ENCODE measurements around the gene ZSCAN5C.
"Not testable (repeated sequence)": the region's sequence is repeated elsewhere in the genome, so short reads cannot be mapped to it uniquely, and the experiment has no call there.

ZSCAN5C gene

DNA sequence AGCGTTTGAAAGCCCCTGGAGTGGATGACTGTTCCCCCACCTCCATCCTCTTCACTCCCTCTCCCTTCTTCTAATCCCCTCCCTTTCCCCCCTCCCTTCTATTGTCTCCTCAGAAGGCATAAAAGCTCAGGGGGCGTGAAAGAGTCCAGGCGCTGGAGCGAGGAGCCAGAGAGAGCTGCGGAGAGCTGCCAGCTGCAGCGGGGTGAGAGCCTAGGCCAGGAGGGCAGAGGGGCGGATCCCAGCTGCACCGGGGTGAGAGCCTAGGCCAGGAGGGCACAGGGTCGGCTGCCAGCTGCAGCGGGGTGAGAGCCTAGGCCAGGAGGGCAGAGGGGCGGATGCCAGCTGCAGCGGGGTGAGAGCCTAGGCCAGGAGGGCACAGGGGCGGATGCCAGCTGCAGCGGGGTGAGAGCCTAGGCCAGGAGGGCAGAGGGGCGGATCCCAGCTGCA lies 26.2 kb upstream of the ZSCAN5C start, which contains the start of gene GALP:
Gene GALP, plus strand, starts transcription at position 148 of the 447 bp plus-strand sequence. CDS start 1,101 bp downstream, outside the sequence.
- H3K27me3 Mint-ChIP-seq = peaks cover 38% of the 10 kb centered on the region
- H3K27ac Mint-ChIP-seq, H3K4me1 Mint-ChIP-seq, H3K36me3 Mint-ChIP-seq, H3K4me3 Mint-ChIP-seq, ATAC-seq, H3K9me3 Mint-ChIP-seq: not testable (repeated sequence)

DNA sequence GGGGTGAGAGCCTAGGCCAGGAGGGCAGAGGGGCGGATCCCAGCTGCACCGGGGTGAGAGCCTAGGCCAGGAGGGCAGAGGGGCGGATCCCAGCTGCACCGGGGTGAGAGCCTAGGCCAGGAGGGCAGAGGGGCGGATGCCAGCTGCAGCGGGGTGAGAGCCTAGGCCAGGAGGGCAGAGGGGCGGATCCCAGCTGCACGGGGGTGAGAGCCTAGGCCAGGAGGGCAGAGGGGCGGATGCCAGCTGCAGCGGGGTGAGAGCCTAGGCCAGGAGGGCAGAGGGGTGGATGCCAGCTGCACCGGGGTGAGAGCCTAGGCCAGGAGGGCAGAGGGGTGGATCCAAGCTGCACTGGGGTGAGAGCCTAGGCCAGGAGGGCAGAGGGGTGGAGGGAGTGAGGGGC lies 25.8 kb upstream of the ZSCAN5C start:
- H3K27ac Mint-ChIP-seq, H3K4me3 Mint-ChIP-seq, ATAC-seq, H3K4me1 Mint-ChIP-seq, H3K9me3 Mint-ChIP-seq, H3K36me3 Mint-ChIP-seq: not testable (repeated sequence)
- H3K27me3 Mint-ChIP-seq = peaks cover 38% of the 10 kb centered on the region

DNA sequence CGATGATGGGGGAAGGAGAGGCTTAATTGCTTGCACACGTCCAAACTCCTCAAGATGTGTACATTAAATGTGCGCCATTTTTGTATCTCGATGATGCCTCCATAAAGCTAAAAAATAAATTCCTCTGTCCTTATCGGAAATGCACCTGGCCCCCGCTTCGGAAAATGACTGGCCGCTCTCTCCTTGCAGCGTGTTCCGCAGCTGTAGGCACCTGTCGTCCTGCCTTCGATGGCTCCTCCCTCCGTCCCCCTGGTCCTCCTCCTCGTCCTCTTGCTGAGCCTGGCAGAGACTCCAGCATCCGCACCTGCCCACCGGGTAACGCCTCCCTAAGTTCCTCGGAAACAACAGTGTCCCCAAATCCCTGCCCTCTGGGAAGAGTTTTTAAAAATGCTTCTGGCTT lies 25.2 kb upstream of the ZSCAN5C start:
- peaks cover 34% of the 10 kb centered on the region for H3K27me3 Mint-ChIP-seq
- H3K36me3 Mint-ChIP-seq = no peaks in the 10 kb centered on the region
- no peak overlapping the region for H3K27ac Mint-ChIP-seq
- no peak overlapping the region for H3K4me3 Mint-ChIP-seq
- no peak for ATAC-seq
- H3K4me1 Mint-ChIP-seq = peaks cover 3% of the 10 kb centered on the region
- no peaks in the 10 kb centered on the region for H3K9me3 Mint-ChIP-seq

DNA sequence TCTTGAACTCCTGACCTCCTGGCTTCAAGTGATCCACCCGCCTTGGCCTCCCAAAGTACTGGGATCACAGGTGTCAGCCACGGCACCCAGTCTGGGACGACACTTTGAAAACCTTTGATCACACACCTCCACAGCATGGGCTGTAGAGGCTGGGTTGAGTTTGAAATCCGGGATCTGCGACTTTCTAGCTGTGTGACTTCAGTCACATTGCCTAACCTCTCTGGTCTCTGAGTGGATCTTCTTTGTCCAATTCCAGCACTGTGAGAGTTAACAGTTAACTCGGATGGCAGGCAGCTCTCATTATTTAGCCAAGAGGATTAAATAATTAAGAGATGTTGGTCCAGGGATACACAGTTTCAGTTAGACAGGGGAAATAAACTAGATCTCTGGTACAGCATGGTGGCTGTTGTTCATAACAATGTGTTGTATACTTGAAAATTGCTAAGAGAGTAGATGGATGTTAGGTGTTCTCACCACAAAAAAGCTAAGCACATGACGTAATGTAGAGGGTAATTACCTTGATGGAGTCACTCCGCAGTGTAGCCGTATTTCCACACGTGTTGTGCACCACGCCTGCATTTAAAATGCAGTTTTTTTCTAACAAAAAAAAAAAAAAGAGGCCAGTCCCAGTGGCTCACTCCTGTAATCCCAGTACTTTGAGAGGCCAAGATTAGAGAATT lies 24.4 kb upstream of the ZSCAN5C start:
- no peak overlapping the region for H3K4me3 Mint-ChIP-seq
- no peak for ATAC-seq
- H3K27ac Mint-ChIP-seq = no peak overlapping the region
- H3K36me3 Mint-ChIP-seq = no peaks in the 10 kb centered on the region
- no peaks in the 10 kb centered on the region for H3K4me1 Mint-ChIP-seq
- H3K27me3 Mint-ChIP-seq = peaks cover 29% of the 10 kb centered on the region
- H3K9me3 Mint-ChIP-seq = no peaks in the 10 kb centered on the region

DNA sequence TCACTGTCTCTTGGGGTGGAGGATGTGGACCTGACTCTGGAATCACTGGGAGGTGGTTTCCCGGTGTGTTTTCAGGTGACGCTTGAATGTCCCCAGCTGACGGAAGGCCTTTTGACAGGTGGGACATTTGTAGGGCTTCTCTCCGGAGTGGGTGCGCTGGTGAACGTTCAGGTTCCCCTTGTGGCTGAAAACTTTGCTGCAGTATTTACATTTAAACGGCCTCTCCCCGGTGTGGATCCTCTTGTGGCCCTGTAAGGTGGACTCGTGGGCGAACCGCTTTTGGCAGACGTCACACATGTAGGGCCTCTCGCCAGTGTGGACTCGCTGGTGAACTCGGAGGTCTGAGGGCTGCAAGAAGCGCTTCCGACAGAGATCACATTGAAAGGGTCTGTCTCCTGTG lies 12.3 kb upstream of the ZSCAN5C start:
- Mint-ChIP-seq H3K27me3 (peaks cover 22% of the 10 kb centered on the region), H3K36me3 (no peaks in the 10 kb centered on the region), H3K27ac (no peak overlapping the region), H3K4me1 (no peaks in the 10 kb centered on the region), H3K4me3 (no peak overlapping the region), H3K9me3 (no peaks in the 10 kb centered on the region)
- no peak for ATAC-seq

DNA sequence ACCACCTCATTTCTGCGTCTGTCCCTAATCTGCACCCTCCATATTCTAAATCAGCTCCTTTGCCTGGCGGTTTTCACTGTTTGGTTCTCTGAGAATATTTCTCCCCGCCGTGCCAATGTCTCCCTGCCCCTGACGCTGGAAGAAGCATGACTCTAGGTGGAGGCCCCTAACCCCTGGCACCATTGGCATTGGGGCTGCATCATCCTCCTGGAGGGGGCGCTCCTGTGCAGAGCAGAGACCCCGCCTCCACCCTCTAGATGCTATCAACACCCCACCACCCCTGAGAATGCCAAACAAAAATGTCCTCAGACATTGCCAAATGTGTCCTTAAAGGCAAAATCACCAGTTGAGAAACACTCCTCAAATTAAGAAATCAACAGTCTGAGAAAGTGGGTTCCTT lies 11.0 kb upstream of the ZSCAN5C start:
- ATAC-seq = no peak

DNA sequence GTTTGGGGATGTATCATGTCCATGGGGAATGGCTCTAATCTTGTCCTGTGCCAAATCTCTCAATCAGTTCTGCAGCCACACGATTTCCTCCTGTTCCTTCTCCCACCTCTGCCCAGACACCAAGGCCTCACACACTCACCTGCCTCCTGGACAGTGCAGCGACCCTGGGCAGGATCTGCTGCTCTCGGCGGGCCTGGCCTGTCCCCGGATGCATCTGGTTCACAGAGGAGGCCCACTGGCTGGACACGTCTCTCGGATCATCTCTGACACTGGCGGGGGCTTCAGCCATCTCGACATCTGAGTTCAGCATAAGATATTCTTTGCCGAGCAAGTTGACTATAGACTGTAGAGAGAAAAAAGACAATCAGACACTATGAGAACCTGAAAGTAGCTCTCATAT lies 10.4 kb upstream of the ZSCAN5C start:
- H3K27me3 Mint-ChIP-seq = peaks cover 10% of the 10 kb centered on the region
- no peak overlapping the region for H3K27ac Mint-ChIP-seq

More for the DNA sequence above, 11.0 kb upstream of the ZSCAN5C start:
- Mint-ChIP-seq H3K4me3 (no peak overlapping the region), H3K27me3 (peaks cover 10% of the 10 kb centered on the region), H3K27ac (no peak overlapping the region), H3K9me3 (no peaks in the 10 kb centered on the region), H3K36me3 (no peaks in the 10 kb centered on the region), H3K4me1 (no peaks in the 10 kb centered on the region)

DNA sequence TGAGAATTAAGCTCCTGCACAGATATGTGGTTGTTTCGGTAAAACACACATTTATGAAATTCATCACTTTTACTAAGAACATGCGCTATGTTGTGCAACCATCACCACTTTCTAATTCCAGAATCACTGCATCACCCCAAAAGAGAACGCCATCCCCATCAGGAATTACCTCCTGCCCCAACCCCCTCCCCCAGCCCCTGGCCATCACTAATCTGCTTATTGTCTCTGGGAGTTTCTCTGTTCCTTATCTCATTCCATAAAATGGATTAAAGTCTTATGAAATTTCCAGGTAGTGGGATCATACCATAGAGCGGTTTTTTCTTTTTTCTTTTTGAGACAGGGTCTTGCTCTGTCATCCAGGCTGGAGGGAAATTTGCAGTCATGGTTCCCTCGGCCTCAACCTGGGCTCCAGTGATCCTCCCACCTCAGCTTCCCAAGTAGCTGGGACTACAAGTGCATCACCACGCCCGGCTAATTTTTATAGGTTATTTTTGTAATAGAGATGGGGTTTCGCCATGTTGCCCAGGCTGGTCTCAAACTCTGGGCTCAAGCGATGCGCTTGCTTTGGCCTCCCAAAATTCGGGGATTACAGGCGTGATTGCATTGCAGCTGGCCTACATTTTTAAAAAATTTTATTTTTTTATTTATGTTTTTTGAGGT lies 8.0 kb upstream of the ZSCAN5C start:
- no peak overlapping the region for H3K4me3 Mint-ChIP-seq
- H3K27me3 Mint-ChIP-seq = peaks cover 10% of the 10 kb centered on the region
- no peaks in the 10 kb centered on the region for H3K4me1 Mint-ChIP-seq
- no peak for ATAC-seq
- no peaks in the 10 kb centered on the region for H3K36me3 Mint-ChIP-seq
- H3K9me3 Mint-ChIP-seq = no peaks in the 10 kb centered on the region
- H3K27ac Mint-ChIP-seq = no peak overlapping the region

More for the DNA sequence above, 10.4 kb upstream of the ZSCAN5C start:
- no peak for ATAC-seq
- H3K36me3 Mint-ChIP-seq = no peaks in the 10 kb centered on the region
- no peaks in the 10 kb centered on the region for H3K4me1 Mint-ChIP-seq
- H3K9me3 Mint-ChIP-seq = no peaks in the 10 kb centered on the region
- no peak overlapping the region for H3K4me3 Mint-ChIP-seq

DNA sequence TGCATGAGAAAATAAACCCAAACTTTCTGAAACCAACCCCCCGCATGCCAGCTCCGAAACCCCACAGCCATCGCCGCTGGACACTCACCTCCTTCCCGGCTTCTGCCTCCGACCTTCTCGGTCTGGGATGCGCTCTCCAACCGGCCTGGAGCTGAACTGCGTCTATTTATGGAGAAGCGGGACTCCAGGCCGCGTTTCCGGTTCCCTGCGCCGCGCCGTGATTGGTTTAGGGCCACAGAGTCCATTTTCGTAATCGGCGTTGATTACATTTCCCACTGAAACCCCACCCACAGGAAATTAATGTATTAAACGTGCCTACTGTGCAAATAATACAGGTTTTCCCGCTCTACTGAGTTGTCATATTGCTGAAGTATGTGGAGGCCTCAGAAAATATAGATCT lies 4.4 kb upstream of the ZSCAN5C start, which contains the start of gene ZSCAN5B:
Gene ZSCAN5B, minus strand, starts transcription at position 138 of the 400 bp plus-strand sequence. CDS start 4,731 bp downstream, outside the sequence.
- not testable (repeated sequence) for H3K27me3 Mint-ChIP-seq, H3K9me3 Mint-ChIP-seq, H3K4me1 Mint-ChIP-seq, H3K27ac Mint-ChIP-seq, H3K4me3 Mint-ChIP-seq, H3K36me3 Mint-ChIP-seq, ATAC-seq

DNA sequence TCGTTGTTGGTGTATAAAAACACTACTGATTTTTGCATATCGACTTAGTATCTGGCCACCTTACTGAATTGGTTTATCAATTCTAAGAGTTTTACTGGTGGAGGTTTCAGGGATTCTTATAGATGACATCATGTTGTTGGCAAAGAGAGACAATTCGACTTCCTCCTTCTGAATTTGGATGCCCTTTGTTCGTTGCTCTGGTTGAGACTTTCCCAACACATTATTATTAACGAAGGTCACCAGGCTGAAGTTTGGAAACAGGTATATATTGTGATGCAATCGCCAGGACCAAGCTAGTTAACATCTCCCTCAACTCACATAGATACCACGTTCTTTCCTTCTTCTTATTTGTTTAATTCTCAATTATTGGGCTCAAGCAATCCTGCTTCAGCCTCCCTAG lies 2.4 kb upstream of the ZSCAN5C start:
- no peaks in the 10 kb centered on the region for H3K36me3 Mint-ChIP-seq
- H3K9me3 Mint-ChIP-seq = no peaks in the 10 kb centered on the region
- no peak overlapping the region for H3K27ac Mint-ChIP-seq
- no peaks in the 10 kb centered on the region for H3K4me1 Mint-ChIP-seq
- H3K4me3 Mint-ChIP-seq = no peak overlapping the region
- ATAC-seq = no peak
- H3K27me3 Mint-ChIP-seq = peaks cover 9% of the 10 kb centered on the region

DNA sequence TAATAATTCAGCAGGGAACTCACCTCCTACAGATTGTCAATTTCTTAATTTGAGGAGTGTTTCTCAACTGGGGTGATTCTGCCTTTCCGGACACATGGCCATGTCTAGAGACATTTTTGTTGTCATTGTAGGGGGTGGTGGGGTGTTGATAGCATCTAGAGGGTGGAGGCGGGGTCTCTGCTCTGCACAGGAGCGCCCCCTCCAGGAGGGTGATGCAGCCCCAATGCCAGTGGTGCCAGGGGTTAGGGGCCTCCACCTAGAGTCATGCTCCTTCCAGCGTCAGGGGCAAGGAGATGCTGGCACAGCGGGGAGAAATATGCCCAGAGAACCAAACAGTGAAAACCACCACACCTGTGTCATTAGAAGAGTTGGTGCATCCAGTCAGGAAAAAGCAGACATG lies 5.5 kb downstream of the ZSCAN5C start:
- H3K9me3 Mint-ChIP-seq, ATAC-seq, H3K36me3 Mint-ChIP-seq, H3K27ac Mint-ChIP-seq, H3K4me1 Mint-ChIP-seq, H3K4me3 Mint-ChIP-seq: not testable (repeated sequence)
- H3K27me3 Mint-ChIP-seq = peaks cover 31% of the 10 kb centered on the region

DNA sequence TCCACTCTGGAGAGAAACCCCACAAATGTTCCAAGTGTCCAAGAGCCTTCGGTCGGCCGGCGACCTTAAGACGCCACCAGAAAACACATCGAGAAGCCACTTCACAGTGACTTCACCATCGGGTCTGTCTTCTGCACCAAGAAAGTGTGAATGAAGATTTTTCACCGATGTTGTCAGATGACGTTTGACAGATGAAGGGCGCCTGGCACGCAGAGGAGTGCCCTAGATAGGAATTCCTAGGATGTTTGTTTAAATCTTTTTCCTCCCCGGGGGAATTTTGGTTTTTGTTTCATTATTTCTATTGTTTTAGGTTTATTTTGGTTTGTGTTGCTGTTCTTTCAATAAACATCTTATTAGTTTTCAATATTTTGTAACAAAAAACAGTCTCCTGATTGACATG lies 7.0 kb downstream of the ZSCAN5C start:
- Mint-ChIP-seq H3K36me3 (no peaks in the 10 kb centered on the region), H3K27me3 (peaks cover 33% of the 10 kb centered on the region), H3K9me3 (no peaks in the 10 kb centered on the region)

DNA sequence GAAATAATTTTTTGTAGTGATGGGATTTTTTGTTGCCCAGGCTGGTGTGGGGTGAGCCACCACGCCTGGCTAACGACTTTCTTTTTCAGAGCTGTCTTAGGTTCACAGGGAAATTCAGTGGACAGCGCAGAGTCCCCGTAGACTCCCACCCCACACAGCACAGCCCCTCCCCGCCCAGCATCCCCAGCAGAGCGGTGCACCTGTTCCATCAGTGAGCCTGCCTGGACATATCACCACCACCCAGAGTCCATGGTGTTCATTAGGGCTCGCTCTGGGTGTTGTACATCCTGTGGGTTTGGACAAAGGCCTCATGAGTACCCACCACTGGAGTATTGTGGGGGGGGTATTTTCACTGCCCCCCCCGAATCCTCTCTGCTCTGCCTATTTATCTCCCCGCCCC lies 8.0 kb downstream of the ZSCAN5C start:
- H3K4me3 Mint-ChIP-seq, H3K27ac Mint-ChIP-seq, H3K36me3 Mint-ChIP-seq, H3K4me1 Mint-ChIP-seq, H3K9me3 Mint-ChIP-seq, ATAC-seq: not testable (repeated sequence)
- peaks cover 43% of the 10 kb centered on the region for H3K27me3 Mint-ChIP-seq

More for the DNA sequence above, 7.0 kb downstream of the ZSCAN5C start:
- no peaks in the 10 kb centered on the region for H3K4me1 Mint-ChIP-seq
- no peak overlapping the region for H3K4me3 Mint-ChIP-seq
- ATAC-seq = no peak
- no peak overlapping the region for H3K27ac Mint-ChIP-seq

DNA sequence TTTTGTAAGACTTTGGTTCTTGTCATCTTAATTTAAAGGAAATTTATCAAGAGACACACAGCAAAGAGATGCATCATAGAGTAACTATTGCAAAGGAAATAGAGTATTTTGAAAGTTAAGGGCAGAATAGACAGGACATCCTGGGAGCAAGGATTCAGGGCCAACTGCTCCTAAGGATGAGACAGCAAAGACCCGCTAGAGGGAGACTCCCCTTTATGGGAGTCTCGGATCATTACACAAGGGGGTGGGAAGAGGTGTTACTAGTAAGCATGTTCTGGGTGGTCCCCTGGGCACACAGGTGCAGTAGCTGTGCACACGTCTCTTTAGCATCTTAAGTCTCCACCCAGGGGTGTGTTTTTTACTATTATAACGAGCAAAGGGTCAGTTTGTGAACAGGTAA lies 9.6 kb downstream of the ZSCAN5C start:
- no peaks in the 10 kb centered on the region for H3K9me3 Mint-ChIP-seq
- no peak overlapping the region for H3K27ac Mint-ChIP-seq
- H3K4me3 Mint-ChIP-seq = no peak overlapping the region
- no peaks in the 10 kb centered on the region for H3K4me1 Mint-ChIP-seq
- peaks cover 45% of the 10 kb centered on the region for H3K27me3 Mint-ChIP-seq
- no peak for ATAC-seq
- H3K36me3 Mint-ChIP-seq = no peaks in the 10 kb centered on the region

DNA sequence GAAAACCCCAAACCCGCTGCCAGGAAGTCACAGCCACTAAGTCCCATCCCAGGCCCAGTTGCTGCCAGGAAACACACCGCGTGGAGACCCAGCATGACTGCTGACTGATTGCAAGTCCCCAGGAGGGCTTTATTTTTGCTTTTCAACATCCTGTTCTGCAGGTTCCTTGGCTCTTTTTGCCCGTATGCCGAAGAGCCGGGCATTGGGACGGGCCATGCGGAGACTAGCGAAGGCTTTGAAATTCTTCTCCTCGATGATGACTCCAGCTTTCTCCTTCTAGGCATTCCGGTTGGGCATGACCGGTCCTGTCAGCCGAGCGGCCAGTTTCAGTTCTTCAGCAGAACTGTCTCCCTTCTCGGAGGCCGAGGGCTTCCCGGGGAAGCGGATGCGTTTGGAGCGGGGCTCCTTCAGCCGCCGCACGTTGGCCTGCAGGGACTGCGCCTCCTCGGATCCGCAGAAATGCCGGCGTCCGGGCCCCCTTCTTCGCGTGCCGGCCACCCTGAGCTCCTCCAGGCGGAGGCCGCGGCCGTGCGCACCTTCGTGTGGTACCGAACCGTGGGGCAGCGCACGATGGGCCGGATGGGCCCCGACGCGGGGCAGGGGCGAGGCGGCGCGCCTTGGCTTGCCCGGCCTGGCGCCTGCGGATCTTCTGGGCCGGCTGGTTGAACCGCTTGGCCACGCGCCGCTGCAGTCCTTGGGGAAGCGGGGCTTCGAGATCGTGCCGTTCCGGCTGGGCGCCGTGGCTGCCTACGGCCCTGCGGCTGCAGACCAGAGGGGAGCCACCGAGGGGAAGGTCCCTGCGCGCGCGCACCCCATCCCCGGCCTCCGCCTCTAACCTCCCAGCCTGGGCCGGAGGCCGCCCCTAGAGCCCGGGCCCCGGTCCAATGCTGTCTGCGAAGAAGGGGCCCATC lies 15.2 kb downstream of the ZSCAN5C start:
- H3K27ac Mint-ChIP-seq = no peak overlapping the region
- ATAC-seq = peak; percentile 66
- H3K4me1 Mint-ChIP-seq = no peaks in the 10 kb centered on the region
- H3K27me3 Mint-ChIP-seq = peaks cover 33% of the 10 kb centered on the region
- H3K36me3 Mint-ChIP-seq = peaks cover 18% of the 10 kb centered on the region
- no peaks in the 10 kb centered on the region for H3K9me3 Mint-ChIP-seq
- peak overlapping the region; percentile 56 for H3K4me3 Mint-ChIP-seq
